ENCODE results near the gene RPS19.
"Not testable (repeated sequence)": the region's sequence is repeated elsewhere in the genome, so short reads cannot be mapped to it uniquely, and the experiment has no call there.

RPS19 gene

DNA sequence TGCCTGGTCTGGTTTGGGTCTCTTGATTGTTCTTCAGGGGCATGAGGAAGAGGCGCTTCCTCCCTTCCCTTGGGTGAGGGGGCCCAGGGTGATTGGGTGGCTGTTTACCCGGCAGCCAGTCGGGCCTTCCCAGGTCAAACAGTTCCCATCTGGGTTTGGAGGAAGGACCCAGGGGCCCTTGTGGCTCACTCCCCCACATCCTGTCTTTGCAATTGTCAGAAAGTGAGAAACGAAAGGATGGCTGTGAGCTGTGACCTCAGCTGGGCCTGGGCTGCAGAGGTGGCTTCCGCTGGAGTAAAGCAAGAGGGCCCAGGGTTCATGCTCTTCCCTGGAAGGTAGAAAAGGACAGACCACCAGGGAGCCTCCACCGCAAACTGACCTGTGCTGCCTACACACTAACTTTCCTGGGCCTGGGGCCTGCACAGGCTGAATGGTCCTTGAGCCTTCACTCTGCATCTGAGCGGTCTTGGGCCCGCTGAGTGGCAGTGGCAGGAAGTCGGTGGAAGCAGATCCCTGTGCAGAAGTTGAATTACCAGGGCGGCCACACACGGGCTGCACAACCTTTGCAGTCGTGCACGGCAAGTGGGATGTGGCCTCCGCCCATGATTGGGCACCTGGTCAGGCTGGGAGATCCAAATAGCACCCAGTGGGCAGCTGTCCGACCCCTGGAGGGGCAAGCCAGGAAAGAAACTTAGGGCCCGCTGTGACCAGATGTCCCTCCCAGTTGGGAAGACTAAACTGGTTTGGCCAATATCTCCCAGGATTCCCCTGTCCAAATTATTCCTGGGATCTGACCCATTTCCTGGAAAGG is 11.7 kb downstream of the RPS19 start:
- H3K4me3 ChIP-seq (ENCODE audit: low read length): no peak overlapping the region
- peaks cover 50% of the 10 kb centered on the region for H3K36me3 ChIP-seq (ENCODE audit: control insufficient read depth, low read depth, low read length)
- H3K9ac ChIP-seq (ENCODE audit: low read length): no peak overlapping the region
- no peak overlapping the region for H3K27ac ChIP-seq (ENCODE audit: low read length)
- H3K27me3 ChIP-seq (ENCODE audit: control insufficient read depth, insufficient read depth, low read length): no peaks in the 10 kb centered on the region
- no peaks in the 10 kb centered on the region for H3K9me3 ChIP-seq (ENCODE audit: control insufficient read depth, low read depth, low read length)
- no peaks in the 10 kb centered on the region for H3K4me1 ChIP-seq (ENCODE audit: control insufficient read depth, low read depth, low read length)

DNA sequence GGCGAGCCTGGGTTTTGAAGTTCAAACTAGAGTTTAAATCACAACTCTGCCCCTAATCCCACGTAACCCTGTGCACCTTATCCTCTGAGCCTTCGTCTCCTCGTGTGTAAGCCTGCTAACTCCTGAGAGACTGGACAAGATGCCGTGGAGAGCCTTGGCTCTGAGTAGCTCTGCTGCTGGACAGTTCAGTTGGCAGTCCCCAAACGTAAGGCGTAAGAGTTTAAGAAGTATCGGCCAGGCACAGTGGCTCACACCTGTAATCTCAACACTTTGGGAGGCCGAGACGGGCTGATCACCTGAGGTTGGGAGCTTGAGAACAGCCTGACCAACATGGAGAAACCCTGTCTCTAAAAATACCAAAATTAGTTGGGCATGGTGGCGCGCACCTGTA is 12.3 kb downstream of the RPS19 start:
- no peaks in the 10 kb centered on the region for H3K9me3 ChIP-seq (ENCODE audit: control insufficient read depth, low read depth, low read length)
- no peaks in the 10 kb centered on the region for H3K4me1 ChIP-seq (ENCODE audit: control insufficient read depth, low read depth, low read length)
- no peak overlapping the region for H3K4me3 ChIP-seq (ENCODE audit: low read length)
- H3K36me3 ChIP-seq (ENCODE audit: control insufficient read depth, low read depth, low read length): peaks cover 44% of the 10 kb centered on the region
- no peak overlapping the region for H3K9ac ChIP-seq (ENCODE audit: low read length)
- no peak overlapping the region for H3K27ac ChIP-seq (ENCODE audit: low read length)
- H3K27me3 ChIP-seq (ENCODE audit: control insufficient read depth, insufficient read depth, low read length): no peaks in the 10 kb centered on the region

- no peak overlapping the region for H3K4me3 ChIP-seq (ENCODE audit: low read length)
- no peak overlapping the region for H3K9ac ChIP-seq (ENCODE audit: low read length)
- no peaks in the 10 kb centered on the region for H3K9me3 ChIP-seq (ENCODE audit: control insufficient read depth, low read depth, low read length)
- H3K4me1 ChIP-seq (ENCODE audit: control insufficient read depth, low read depth, low read length): no peaks in the 10 kb centered on the region
- no peaks in the 10 kb centered on the region for H3K27me3 ChIP-seq (ENCODE audit: control insufficient read depth, insufficient read depth, low read length)
- peaks cover 38% of the 10 kb centered on the region for H3K36me3 ChIP-seq (ENCODE audit: control insufficient read depth, low read depth, low read length)
- no peak overlapping the region for H3K27ac ChIP-seq (ENCODE audit: low read length)
Measured at GRCh38 chr19:41872775-41873647, 13.0 kb downstream of the RPS19 start.

DNA sequence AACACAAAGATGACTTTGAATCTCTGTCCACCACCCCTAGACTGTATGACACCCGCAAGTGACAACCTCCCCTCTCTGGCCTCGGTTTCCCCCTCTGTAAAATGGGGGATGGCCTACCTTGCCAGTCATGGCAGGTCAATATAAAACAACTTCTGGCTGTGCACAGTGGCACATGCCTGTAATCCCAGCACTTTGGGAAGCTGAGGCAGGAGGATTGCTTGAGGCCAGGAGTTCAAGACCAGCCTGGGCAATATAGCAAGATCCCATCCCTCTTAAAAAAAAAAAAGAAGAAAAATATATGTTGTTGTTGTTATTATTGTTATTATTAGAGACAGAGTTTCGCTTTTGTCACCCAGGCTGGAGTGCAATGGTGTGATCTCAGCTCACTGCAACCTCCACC is 15.9 kb downstream of the RPS19 start:
- H3K27me3 ChIP-seq (ENCODE audit: control insufficient read depth, insufficient read depth, low read length); H3K27ac ChIP-seq (ENCODE audit: low read length); H3K9ac ChIP-seq (ENCODE audit: low read length); H3K36me3 ChIP-seq (ENCODE audit: control insufficient read depth, low read depth, low read length); H3K4me3 ChIP-seq (ENCODE audit: low read length); H3K4me1 ChIP-seq (ENCODE audit: control insufficient read depth, low read depth, low read length); H3K9me3 ChIP-seq (ENCODE audit: control insufficient read depth, low read depth, low read length): not testable (repeated sequence)

- Histone ChIP-seq H3K27ac (ENCODE audit: low read length) (no peak within 1 kb of the TSS), H3K4me1 (ENCODE audit: control insufficient read depth, low read depth, low read length) (no peaks in the 10 kb centered on the region), H3K9ac (ENCODE audit: low read length) (no peak within 1 kb of the TSS), H3K4me3 (ENCODE audit: low read length) (no peak within 1 kb of the TSS), H3K9me3 (ENCODE audit: control insufficient read depth, low read depth, low read length) (no peaks in the 10 kb centered on the region), H3K27me3 (ENCODE audit: control insufficient read depth, insufficient read depth, low read length) (peaks cover 15% of the 10 kb centered on the region), H3K36me3 (ENCODE audit: control insufficient read depth, low read depth, low read length) (no peaks in the 10 kb centered on the region)
Measured at GRCh38 chr19:41876847-41877832, 17.1 kb downstream of the RPS19 start, which contains the start of gene CD79A. TSS of gene CD79A (plus strand) at chr19:41877279. CDS start at chr19:41877305, 26 bp downstream.

DNA sequence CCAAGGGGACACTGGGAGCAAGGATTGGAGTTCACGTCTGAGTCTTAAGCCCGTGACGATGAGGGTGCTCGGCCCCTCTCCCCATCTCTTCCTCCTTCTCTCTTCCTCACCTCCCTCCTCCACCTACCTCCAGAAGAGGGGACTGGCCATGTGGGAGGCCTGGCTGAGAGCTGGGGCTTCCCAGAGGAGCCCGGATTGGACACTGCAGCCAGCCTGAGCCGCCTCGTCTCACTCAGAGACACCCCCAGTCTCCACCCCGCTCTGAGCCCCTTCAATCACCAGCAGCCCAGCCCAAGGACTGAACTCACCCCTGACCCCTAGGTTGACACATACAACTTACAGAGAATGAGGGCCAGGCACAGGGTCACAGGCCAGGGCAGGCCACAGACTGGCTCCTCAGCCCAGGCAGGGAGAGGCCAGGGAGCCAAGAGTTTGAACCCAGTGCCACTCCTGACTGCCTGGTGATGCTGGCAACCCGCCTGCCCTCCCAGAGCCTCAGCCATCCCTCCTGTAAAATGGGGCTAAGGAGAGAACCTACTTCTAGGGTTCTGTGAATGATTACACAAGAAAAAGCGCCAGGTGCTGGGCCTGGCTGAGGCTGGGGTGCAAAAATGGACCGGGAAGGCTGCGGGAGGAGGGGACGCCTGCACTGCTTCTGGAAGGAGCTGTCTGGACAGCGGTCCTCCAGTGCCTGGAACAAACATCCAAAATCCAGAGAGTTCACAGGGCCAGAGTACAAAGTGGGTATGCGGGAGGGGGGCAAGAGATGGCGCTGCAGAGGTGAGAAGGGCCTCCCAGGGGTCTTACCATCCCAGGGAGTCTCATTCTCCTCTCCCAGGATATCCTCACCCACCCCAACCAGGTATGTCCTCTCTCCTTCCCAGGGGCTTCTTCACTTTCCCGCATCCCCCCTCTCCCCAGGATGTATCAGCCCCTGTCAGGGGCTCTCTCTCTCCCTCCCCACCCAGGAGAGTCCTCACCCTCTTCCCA is 18.2 kb downstream of the RPS19 start:
- Histone ChIP-seq H3K9ac (ENCODE audit: low read length) (no peak overlapping the region), H3K4me3 (ENCODE audit: low read length) (no peak overlapping the region)

DNA sequence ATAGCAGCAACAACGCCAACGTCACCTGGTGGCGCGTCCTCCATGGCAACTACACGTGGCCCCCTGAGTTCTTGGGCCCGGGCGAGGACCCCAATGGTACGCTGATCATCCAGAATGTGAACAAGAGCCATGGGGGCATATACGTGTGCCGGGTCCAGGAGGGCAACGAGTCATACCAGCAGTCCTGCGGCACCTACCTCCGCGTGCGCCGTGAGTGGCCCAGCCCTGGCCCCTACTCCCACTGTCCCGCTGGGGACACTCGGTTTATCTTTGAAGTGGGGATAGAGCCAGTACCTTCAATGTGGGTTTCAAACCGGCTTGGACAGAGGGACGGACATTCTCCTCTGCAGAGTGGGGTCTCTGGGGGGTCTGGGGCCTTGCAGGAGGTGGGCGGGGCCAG is 19.0 kb downstream of the RPS19 start:
- no peak overlapping the region for H3K27ac ChIP-seq (ENCODE audit: low read length)
- H3K9ac ChIP-seq (ENCODE audit: low read length): no peak overlapping the region
- no peaks in the 10 kb centered on the region for H3K9me3 ChIP-seq (ENCODE audit: control insufficient read depth, low read depth, low read length)
- peaks cover 32% of the 10 kb centered on the region for H3K27me3 ChIP-seq (ENCODE audit: control insufficient read depth, insufficient read depth, low read length)
- no peaks in the 10 kb centered on the region for H3K36me3 ChIP-seq (ENCODE audit: control insufficient read depth, low read depth, low read length)
- no peak overlapping the region for H3K4me3 ChIP-seq (ENCODE audit: low read length)
- H3K4me1 ChIP-seq (ENCODE audit: control insufficient read depth, low read depth, low read length): no peaks in the 10 kb centered on the region

More for the DNA sequence above, 18.2 kb downstream of the RPS19 start:
- no peaks in the 10 kb centered on the region for H3K36me3 ChIP-seq (ENCODE audit: control insufficient read depth, low read depth, low read length)
- no peaks in the 10 kb centered on the region for H3K9me3 ChIP-seq (ENCODE audit: control insufficient read depth, low read depth, low read length)
- peaks cover 26% of the 10 kb centered on the region for H3K27me3 ChIP-seq (ENCODE audit: control insufficient read depth, insufficient read depth, low read length)
- H3K4me1 ChIP-seq (ENCODE audit: control insufficient read depth, low read depth, low read length): no peaks in the 10 kb centered on the region
- no peak overlapping the region for H3K27ac ChIP-seq (ENCODE audit: low read length)

DNA sequence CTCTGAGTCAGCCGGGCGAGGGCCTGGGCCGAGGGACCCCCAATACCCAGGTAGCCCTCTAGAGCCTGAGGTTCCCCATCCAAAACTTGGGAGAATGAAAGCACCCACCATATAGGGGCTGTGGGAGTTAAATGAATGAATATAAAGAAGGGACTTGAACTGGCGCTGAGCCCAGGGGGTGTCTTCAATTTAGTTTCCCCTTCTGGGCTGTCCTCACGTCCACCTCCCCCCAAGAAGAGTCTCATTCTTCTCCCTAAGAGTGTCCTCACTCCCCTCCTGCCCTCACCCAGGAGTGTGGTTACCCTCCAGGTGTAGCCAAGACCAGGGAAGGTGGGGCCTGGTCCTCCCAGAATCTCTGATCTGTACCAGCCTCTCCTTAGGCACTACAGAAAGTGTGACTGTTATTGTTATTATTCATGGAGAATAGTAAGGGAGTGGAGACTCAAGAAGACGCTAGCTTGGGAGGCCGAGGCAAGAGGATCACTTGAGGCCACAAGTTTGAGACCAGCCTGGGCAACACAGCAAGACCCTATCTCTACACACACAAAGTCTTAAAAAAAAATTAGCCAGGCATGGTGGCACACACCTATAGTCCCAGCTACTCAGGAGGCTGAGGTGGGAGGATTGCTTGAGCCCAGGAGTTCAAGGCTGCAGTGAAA is 19.7 kb downstream of the RPS19 start:
- Histone ChIP-seq H3K27me3 (ENCODE audit: control insufficient read depth, insufficient read depth, low read length) (peaks cover 32% of the 10 kb centered on the region), H3K9ac (ENCODE audit: low read length) (no peak overlapping the region), H3K4me3 (ENCODE audit: low read length) (no peak overlapping the region), H3K27ac (ENCODE audit: low read length) (no peak overlapping the region), H3K9me3 (ENCODE audit: control insufficient read depth, low read depth, low read length) (no peaks in the 10 kb centered on the region), H3K4me1 (ENCODE audit: control insufficient read depth, low read depth, low read length) (no peaks in the 10 kb centered on the region), H3K36me3 (ENCODE audit: control insufficient read depth, low read depth, low read length) (no peaks in the 10 kb centered on the region)

- H3K27me3 ChIP-seq (ENCODE audit: control insufficient read depth, insufficient read depth, low read length): peaks cover 32% of the 10 kb centered on the region
- no peak overlapping the region for H3K9ac ChIP-seq (ENCODE audit: low read length)
- H3K9me3 ChIP-seq (ENCODE audit: control insufficient read depth, low read depth, low read length): no peaks in the 10 kb centered on the region
- no peaks in the 10 kb centered on the region for H3K36me3 ChIP-seq (ENCODE audit: control insufficient read depth, low read depth, low read length)
- H3K4me1 ChIP-seq (ENCODE audit: control insufficient read depth, low read depth, low read length): no peaks in the 10 kb centered on the region
- H3K27ac ChIP-seq (ENCODE audit: low read length): no peak overlapping the region
- no peak overlapping the region for H3K4me3 ChIP-seq (ENCODE audit: low read length)
Measured at GRCh38 chr19:41880329-41880708, 20.3 kb downstream of the RPS19 start.
